Activated T-helper 2 cell treated with anti-CD3 and anti-CD28 coated beads, Interferon-gamma antibody, Interleukin-2, Interleukin-4, amounts not matched to agents 10 μg/mL and 5 μg/mL and 100 μg/mL, durations not matched to agents 14 hours and 24 hours and 36 hours (primary cell): ENCODE measurements around the gene YJEFN3. TPM values are rescaled to one million over a fixed set of nuclear protein-coding genes. Genes with fewer than 3 reads are reported as not detected.
A peak's percentile ranks its signal among the peaks of the same experiment; 100 is the strongest.

Experiments used
- DNase-seq: peaks from one replicate; pipeline ENCODE4 v3.0.0; 2021; ENCODE audit warnings: low spot score
- H3K27ac Mint-ChIP-seq: one replicate; pipeline ENCODE4 v1.8.0; 2021; ENCODE audit warnings: mixed read lengths
- H3K27me3 Mint-ChIP-seq: one replicate; pipeline ENCODE4 v1.8.0; 2021; ENCODE audit warnings: low read depth, mixed read lengths
- H3K36me3 Mint-ChIP-seq: one replicate; pipeline ENCODE4 v1.8.0; 2021; ENCODE audit warnings: low read depth, mixed read lengths
- H3K4me1 Mint-ChIP-seq: one replicate; pipeline ENCODE4 v1.8.0; 2021; ENCODE audit warnings: low read depth, mixed read lengths
- H3K4me3 Mint-ChIP-seq: one replicate; pipeline ENCODE4 v1.8.0; 2021; ENCODE audit warnings: low read depth, mild to moderate bottlenecking, moderate library complexity, mixed read lengths
- H3K9me3 Mint-ChIP-seq: one replicate; pipeline ENCODE4 v1.8.0; 2021; ENCODE audit warnings: mixed read lengths
- intact Hi-C: fragments of 100-400 bp; cut with micrococcal nuclease; formaldehyde crosslinking; loops from one replicate; pipeline ENCODE4 v1.15.1; 2023
- total RNA-seq: library from RNA; stranded (reverse); gene quantifications from 2 replicates; pipeline ENCODE4 v1.2.3, GENCODE V29; 2022

The YJEFN3 gene
- total RNA-seq, 1 donor from 2014 or later: 9.0 TPM

DNA sequence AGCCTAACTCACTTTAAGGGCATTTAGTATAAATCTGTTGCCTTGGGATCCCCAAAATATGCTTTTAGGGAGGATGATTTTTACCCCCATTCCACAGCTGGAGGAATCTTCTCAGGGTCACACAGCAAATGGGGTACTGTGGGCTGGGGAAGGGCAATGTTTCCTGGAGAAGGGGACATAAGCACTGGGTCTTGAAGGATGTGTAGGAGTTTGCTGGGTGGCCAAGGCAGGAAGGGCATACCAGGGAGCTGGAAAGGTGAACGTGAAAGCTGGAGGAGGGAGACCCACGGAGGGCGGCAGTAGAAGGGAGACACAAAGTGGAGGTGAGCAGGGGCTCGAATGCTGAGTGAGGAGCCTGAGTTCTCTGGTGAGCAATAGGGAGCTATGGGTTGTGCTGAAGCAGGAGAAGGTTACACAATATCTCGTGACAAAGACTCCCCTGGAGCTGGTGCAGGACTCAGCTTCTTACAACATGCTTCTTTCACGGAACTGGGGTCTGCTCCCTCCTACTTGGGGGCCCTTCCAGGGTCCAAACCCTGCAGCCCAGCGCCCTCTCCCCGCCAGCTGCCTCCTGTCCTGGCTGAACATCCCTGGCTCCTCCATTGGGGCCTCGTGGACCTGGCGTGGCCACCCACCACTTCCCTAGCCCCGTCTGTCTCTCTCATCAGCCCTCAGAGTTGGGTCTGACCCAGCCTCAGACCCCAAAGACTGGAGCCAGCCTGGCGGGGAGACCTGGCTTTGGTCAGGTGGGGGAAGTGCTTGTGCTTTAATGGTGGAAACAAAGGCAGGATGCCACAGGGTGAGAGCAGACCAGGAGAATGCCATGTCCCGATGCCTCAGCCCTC is 20.4 kb downstream of the YJEFN3 start:
- no peak for DNase-seq
- intact Hi-C loops: no loop called here
- H3K4me1 Mint-ChIP-seq: no peaks in the 10 kb centered on the region
- H3K27me3 Mint-ChIP-seq: peaks cover 3% of the 10 kb centered on the region
- no peaks in the 10 kb centered on the region for H3K36me3 Mint-ChIP-seq
- H3K27ac Mint-ChIP-seq: no peak overlapping the region
- no peaks in the 10 kb centered on the region for H3K9me3 Mint-ChIP-seq
- no peak overlapping the region for H3K4me3 Mint-ChIP-seq

DNA sequence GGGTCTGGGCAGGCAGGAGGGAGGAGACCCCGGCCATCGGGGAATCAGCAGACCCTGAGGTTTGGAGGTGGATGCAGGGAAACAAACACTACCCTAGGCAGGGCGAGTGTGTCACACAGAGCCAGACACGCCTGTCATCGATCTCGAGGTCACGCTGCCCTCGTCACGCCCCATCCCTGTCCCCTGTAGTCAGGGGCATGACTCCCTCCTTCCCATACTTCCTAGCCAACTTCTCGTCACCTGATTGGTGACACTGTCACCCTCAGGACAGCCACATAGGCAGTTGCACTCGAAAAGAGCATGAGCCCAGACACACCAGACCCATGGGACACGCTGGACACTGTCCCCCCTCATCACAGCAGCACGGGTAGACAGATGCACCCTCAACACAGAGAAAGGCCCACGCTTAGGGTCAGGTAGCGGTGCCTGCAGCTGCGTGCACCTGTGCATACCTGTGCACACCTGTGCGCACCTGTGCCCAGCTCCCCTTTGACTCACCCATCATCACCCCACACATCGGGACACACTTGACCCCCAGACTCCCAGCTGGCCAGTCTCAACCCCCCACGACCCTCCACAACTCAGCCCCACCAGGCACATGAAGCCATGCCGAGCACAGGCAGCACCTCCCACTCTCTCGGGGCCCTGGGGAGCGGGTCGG is 21.2 kb downstream of the YJEFN3 start:
- no peak overlapping the region for H3K27ac Mint-ChIP-seq
- H3K36me3 Mint-ChIP-seq: no peaks in the 10 kb centered on the region
- no peak for DNase-seq
- H3K27me3 Mint-ChIP-seq: peaks cover 3% of the 10 kb centered on the region
- H3K4me3 Mint-ChIP-seq: no peak overlapping the region
- H3K4me1 Mint-ChIP-seq: peaks cover 2% of the 10 kb centered on the region
- H3K9me3 Mint-ChIP-seq: no peaks in the 10 kb centered on the region
- intact Hi-C loops: no loop called here

DNA sequence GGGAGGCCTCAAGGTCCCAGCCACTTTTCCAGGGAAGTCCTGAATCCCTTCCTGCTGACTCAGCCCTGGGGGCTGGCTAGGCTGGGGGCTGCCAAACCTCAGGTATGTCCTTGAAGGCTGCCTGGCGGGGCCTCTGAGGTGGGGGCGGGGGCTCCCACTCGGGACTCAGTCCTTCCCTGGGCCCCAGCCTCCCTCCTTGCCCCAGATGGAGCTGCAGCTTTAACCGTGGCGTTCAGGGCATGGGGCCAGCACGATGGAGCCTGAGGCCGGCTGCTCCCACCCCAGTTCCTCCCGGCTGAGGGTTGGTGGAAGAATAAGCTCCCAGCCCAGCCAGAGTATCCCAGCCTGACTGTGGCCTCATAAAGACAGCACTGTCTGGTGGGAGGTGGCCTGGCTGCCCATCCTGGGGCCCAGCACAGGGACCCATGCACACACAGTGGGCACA is 21.8 kb downstream of the YJEFN3 start:
- DNase-seq: no peak
- H3K36me3 Mint-ChIP-seq: no peaks in the 10 kb centered on the region
- H3K27ac Mint-ChIP-seq: no peak overlapping the region
- intact Hi-C loops: no loop called here
- peaks cover 3% of the 10 kb centered on the region for H3K27me3 Mint-ChIP-seq
- H3K9me3 Mint-ChIP-seq: no peaks in the 10 kb centered on the region
- peaks cover 2% of the 10 kb centered on the region for H3K4me1 Mint-ChIP-seq
- H3K4me3 Mint-ChIP-seq: no peak overlapping the region

DNA sequence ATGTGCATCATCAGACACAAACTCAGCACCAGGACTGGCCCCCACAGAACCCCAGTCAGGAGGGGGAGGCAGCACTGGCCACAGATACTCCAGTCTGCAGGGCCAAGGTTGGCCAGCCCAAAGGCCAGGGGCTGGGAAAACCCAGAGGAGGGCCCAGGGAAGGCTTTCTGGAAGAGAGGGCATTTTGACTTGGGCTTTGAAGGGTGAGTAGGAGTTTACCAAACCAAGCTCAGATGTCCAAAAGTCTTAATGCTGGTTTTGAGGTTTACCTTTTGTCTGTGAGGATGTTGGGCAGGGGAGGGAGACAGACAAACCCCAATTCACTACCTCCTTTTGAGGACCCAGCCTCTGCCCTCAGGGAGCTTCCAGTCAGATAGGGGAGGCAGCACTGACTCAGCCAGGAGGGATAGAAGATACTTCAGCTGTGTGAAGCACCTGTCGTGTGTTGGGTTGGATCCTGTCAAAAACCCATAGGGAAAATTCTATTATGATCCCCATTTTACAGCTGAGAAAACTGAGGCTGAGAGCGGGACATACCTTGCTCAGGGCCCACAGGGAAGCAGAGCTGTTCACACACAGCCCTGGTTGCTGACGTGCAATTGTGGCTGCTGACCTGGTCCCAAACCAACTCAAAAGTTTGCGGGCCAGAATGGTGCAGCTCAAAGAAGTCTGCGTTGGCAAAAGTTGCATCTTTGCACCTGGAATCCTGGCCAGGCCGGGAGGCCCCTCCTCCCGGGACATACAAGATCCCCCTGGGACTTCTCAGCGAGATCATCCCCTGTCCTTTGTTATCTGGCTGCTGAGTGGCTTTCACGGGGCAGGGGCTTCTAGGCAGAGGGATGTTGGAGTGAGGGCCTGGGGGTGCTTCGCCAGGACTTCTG is 22.5 kb downstream of the YJEFN3 start:
- Mint-ChIP-seq H3K36me3 (no peaks in the 10 kb centered on the region), H3K4me1 (peaks cover 2% of the 10 kb centered on the region), H3K4me3 (no peak overlapping the region), H3K9me3 (no peaks in the 10 kb centered on the region), H3K27ac (no peak overlapping the region), H3K27me3 (peaks cover 3% of the 10 kb centered on the region)
- intact Hi-C loops: no loop called here
- no peak for DNase-seq

DNA sequence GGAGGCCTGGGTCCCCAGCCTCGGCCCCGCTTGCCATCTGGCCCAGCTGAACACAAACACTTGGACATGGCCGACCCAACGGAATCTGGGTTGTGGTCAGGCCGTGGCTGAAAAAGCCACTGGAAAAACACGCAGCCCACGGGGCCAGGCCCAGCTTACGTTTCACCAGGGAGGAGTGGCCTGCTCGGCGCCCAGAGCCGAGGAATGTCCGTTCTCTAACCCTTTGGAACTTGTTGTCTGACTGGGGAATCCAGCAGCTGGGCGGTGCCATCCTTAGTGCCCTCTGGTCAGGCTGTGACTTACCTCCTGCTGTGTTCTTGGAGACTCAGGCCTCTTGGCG is 23.1 kb downstream of the YJEFN3 start:
- H3K27me3 Mint-ChIP-seq: peaks cover 3% of the 10 kb centered on the region
- H3K27ac Mint-ChIP-seq: no peak overlapping the region
- H3K9me3 Mint-ChIP-seq: no peaks in the 10 kb centered on the region
- H3K4me1 Mint-ChIP-seq: peaks cover 2% of the 10 kb centered on the region
- no peak for DNase-seq
- no peaks in the 10 kb centered on the region for H3K36me3 Mint-ChIP-seq
- no peak overlapping the region for H3K4me3 Mint-ChIP-seq
- intact Hi-C loops: no loop called here

DNA sequence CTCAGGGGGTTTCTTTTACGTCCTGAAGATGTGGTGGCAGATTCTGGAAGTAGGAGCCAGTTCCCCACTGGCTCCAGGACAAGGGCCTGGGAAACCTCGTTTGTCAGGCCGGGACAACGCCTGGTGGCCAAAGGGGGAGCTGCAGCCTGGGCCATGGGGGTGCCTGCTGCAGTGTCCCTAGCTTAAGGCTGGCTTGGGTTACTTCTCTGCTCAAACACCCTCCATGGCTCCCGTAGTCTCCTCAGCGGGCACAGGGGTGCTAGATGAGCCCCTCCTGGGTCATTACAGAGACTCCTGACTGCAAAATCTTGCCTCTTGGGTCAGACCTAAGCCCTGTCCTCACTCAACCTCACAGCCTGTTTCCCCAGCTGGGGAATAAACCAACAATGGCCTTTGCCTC is 24.1 kb downstream of the YJEFN3 start:
- intact Hi-C loops: no loop called here
- H3K4me1 Mint-ChIP-seq: peaks cover 2% of the 10 kb centered on the region
- H3K4me3 Mint-ChIP-seq: no peak overlapping the region
- DNase-seq: no peak
- no peaks in the 10 kb centered on the region for H3K9me3 Mint-ChIP-seq
- no peaks in the 10 kb centered on the region for H3K36me3 Mint-ChIP-seq
- H3K27ac Mint-ChIP-seq: no peak overlapping the region
- H3K27me3 Mint-ChIP-seq: peaks cover 3% of the 10 kb centered on the region

DNA sequence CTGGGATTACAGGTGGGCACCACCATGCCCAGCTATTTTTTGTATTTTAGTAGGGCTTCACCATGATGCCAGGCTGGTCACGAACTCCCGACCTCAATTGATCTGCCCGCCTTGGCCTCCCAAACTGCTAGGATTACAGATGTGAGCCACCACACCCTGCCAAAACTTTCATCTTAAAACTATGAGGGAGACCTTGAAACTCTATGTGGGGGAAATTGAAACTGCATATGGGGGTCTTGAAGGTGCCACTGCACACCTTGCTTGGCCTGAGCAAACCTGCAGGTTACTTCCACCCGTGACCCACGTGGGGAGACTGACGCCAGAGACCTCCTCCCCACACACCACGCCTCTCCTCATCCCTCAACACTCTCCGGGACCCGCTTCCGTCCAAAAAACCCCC is 25.0 kb downstream of the YJEFN3 start:
- H3K4me3 Mint-ChIP-seq: no peak overlapping the region
- H3K36me3 Mint-ChIP-seq: no peaks in the 10 kb centered on the region
- peaks cover 2% of the 10 kb centered on the region for H3K4me1 Mint-ChIP-seq
- intact Hi-C loops: loop anchor here (1.0 kb wide), 1 partner anchor 21 kb away; no protein-coding TSS in a partner anchor
- no peak overlapping the region for H3K27ac Mint-ChIP-seq
- no peak for DNase-seq
- no peaks in the 10 kb centered on the region for H3K9me3 Mint-ChIP-seq
- H3K27me3 Mint-ChIP-seq: peaks cover 3% of the 10 kb centered on the region

DNA sequence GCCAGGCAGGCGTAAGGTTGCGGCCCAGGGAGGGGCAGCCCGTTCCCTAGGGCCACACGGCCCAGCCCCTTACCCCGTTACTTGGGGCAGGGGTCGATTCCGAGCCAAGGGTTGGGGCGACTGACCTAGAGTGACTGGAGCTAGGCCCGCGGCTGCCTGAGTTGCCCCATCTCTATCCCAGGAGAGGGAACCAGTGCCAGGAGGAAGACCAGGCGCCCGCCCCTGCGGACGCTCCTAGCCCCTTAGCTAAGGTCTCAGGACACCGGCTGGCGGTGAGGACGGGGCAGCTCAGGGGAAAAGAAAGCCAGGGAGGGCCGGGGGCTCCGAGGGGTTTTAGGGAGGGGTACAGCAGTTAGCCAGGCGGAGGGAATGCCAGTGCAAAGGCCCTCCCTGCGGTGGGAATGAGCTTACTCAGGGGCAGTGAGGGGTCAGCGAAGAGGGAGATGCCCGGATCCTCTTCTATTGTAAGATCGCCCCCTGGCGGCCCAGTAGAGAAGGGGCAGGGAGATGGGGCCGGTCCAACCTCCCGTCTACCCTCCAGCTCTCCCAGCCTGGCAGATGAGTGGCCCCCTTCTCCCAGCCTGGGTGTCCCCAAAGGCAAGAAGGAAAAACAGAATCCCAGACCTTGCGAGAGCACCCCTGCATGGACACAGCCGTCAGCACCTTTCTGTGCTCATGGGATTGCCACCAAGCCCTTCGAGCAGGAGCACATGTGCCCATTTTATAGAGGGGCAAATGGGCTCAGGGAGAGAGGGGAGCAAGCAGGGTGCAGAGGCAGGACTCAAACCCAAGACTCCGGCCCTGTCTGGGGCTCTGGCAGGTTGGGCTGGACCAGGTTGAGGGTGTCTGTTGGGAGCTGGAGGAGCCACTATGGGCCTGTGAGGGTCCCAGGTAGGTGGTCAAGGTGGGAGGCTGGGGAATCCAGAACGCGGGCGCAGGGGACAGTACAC is 25.6 kb downstream of the YJEFN3 start:
- no peak overlapping the region for H3K27ac Mint-ChIP-seq
- DNase-seq: peak; percentile 40
- intact Hi-C loops: loop anchor here (1.0 kb wide), 1 partner anchor 22 kb away; no protein-coding TSS in a partner anchor
- no peaks in the 10 kb centered on the region for H3K9me3 Mint-ChIP-seq
- H3K4me3 Mint-ChIP-seq: no peak overlapping the region
- H3K4me1 Mint-ChIP-seq: peaks cover 2% of the 10 kb centered on the region
- no peaks in the 10 kb centered on the region for H3K27me3 Mint-ChIP-seq
- peaks cover 6% of the 10 kb centered on the region for H3K36me3 Mint-ChIP-seq

DNA sequence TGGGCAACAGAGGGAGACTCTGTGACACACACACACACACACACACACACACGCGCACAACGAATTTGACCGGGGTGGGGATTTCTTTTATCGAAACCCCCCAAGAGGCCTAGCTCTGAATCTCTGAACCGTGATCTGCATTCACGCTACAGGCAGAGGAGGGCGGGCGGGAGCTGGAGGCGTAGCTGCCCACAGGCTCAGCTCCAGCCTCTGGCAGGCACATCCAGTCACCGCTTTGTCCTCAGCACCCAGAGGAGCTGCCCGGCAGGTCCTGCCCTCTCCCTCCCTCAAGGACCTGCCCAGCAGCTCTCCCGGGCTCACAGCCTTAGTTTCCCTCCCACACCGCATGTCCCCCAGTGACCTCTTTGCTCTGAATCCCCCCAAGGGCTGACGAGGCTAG is 29.3 kb downstream of the YJEFN3 start:
- H3K27ac Mint-ChIP-seq: no peak overlapping the region
- peaks cover 7% of the 10 kb centered on the region for H3K4me1 Mint-ChIP-seq
- intact Hi-C loops: no loop called here
- H3K36me3 Mint-ChIP-seq: peaks cover 30% of the 10 kb centered on the region
- no peaks in the 10 kb centered on the region for H3K9me3 Mint-ChIP-seq
- DNase-seq: no peak
- H3K27me3 Mint-ChIP-seq: no peaks in the 10 kb centered on the region
- no peak overlapping the region for H3K4me3 Mint-ChIP-seq

DNA sequence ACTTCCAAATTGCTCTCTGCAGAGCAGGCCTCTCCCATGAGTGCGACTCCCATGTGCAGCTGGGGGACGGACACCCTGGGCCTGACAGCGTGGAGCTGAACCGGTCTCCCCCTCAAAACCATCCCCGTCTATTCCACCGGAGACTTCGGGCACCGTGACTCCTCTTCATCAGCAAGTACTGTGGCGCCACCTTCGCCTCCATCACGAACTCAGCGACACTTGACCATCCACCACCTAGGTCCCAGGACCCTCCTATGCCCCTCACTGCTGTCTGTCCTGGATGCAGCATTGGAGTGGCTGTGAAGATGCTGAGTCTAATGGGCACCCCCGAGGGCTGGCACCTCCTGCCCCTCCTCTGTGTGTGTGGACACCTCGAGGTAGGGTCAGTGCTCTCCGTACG is 29.9 kb downstream of the YJEFN3 start:
- H3K4me3 Mint-ChIP-seq: no peak overlapping the region
- no peak for DNase-seq
- no peaks in the 10 kb centered on the region for H3K9me3 Mint-ChIP-seq
- intact Hi-C loops: no loop called here
- peaks cover 32% of the 10 kb centered on the region for H3K36me3 Mint-ChIP-seq
- H3K27ac Mint-ChIP-seq: no peak overlapping the region
- peaks cover 7% of the 10 kb centered on the region for H3K4me1 Mint-ChIP-seq
- H3K27me3 Mint-ChIP-seq: no peaks in the 10 kb centered on the region

DNA sequence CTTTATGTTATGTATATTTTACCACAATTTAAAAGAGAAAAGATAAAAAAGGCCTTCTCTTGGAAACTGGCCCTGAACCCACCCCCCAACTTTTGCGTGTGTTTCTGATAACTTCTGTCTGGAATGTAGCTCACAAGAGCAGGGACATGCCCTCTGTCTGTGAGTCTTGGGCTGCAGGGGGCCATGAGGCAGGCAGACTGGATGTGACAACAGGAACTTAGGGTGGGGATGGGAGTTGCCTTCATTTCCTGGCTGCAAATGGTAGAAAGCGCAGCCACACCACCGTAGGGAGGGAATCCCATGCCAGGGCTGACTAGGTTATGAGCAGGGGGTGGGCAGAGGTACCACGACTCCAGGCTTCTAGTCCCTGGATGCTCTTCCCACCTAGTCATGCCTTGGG is 31.2 kb downstream of the YJEFN3 start:
- Mint-ChIP-seq H3K27ac (no peak overlapping the region), H3K9me3 (no peaks in the 10 kb centered on the region), H3K36me3 (peaks cover 43% of the 10 kb centered on the region), H3K4me3 (no peak overlapping the region), H3K27me3 (no peaks in the 10 kb centered on the region), H3K4me1 (peaks cover 4% of the 10 kb centered on the region)
- no peak for DNase-seq
- intact Hi-C loops: no loop called here
